Retina (tissue), 1 donor: ENCODE results near the gene PELI2.
"Not testable (repeated sequence)": the region's sequence is repeated elsewhere in the genome, so short reads cannot be mapped to it uniquely, and the experiment has no call there.

Experiments
- DNase-seq: peaks from one replicate; pipeline ENCODE4 v3.0.0-alpha.2; 2016

Gene PELI2

GRCh38 chr14:56145181-56145769 is 27.1 kb downstream of the PELI2 start:
- no peak for DNase-seq

GRCh38 chr14:56145965-56146364 is 27.8 kb downstream of the PELI2 start:
- DNase-seq, result no peak

- DNase-seq, result no peak
Observed at GRCh38 chr14:56147449-56147848, 29.2 kb downstream of the PELI2 start.

GRCh38 chr14:56147986-56148901 is 30.0 kb downstream of the PELI2 start:
- DNase-seq, result no peak

GRCh38 chr14:56149151-56149550 is 30.9 kb downstream of the PELI2 start:
- no peak for DNase-seq

GRCh38 chr14:56149995-56150394 is 31.8 kb downstream of the PELI2 start:
- no peak for DNase-seq

GRCh38 chr14:56150645-56151345 is 32.6 kb downstream of the PELI2 start:
- no peak for DNase-seq

GRCh38 chr14:56152221-56152620 is 34.0 kb downstream of the PELI2 start:
- no peak for DNase-seq

GRCh38 chr14:56153267-56153666 is 35.1 kb downstream of the PELI2 start:
- no peak for DNase-seq

- no peak for DNase-seq
Observed at GRCh38 chr14:56154321-56154720, 36.1 kb downstream of the PELI2 start.

- DNase-seq, result no peak
Observed at GRCh38 chr14:56156096-56156495, 37.9 kb downstream of the PELI2 start.

GRCh38 chr14:56159066-56159465 is 40.9 kb downstream of the PELI2 start:
- no peak for DNase-seq

GRCh38 chr14:56160088-56160487 is 41.9 kb downstream of the PELI2 start:
- no peak for DNase-seq

GRCh38 chr14:56161658-56162057 is 43.4 kb downstream of the PELI2 start:
- no peak for DNase-seq

- no peak for DNase-seq
Observed at GRCh38 chr14:56162476-56162875, 44.3 kb downstream of the PELI2 start.

GRCh38 chr14:56166579-56166978 is 48.4 kb downstream of the PELI2 start:
- DNase-seq, result not testable (repeated sequence)

GRCh38 chr14:56168007-56168616 is 49.9 kb downstream of the PELI2 start:
- DNase-seq, result no peak

GRCh38 chr14:56170028-56170427 is 51.8 kb downstream of the PELI2 start:
- no peak for DNase-seq

GRCh38 chr14:56170877-56171422 is 52.7 kb downstream of the PELI2 start:
- DNase-seq, result no peak

GRCh38 chr14:56172074-56172473 is 53.9 kb downstream of the PELI2 start:
- no peak for DNase-seq

GRCh38 chr14:56172571-56172971 is 54.4 kb downstream of the PELI2 start:
- DNase-seq, result no peak

GRCh38 chr14:56173365-56173922 is 55.2 kb downstream of the PELI2 start:
- no peak for DNase-seq

- no peak for DNase-seq
Observed at GRCh38 chr14:56175773-56176172, 57.6 kb downstream of the PELI2 start.
